Smooth muscle cell (in vitro differentiated cells): Measurements from ENCODE around the gene UBAC1. TPM values are rescaled to one million over a fixed set of nuclear protein-coding genes. Genes with fewer than 3 reads are reported as not detected.

Experiments
- DNase-seq: peaks from one replicate; lab custom pipeline; 2025; ENCODE audit not compliant: unreplicated experiment; lab: John Stamatoyannopoulos, UW
- H2AFZ ChIP-seq: fragments of 200-600 bp; sonication (generic); 2 replicates; pipeline ENCODE4 v1.6.0; 2016; ENCODE audit warnings: antibody characterized with exemption, low read depth, mild to moderate bottlenecking
- H3F3A ChIP-seq: fragments of 200-600 bp; sonication (generic); 2 replicates; pipeline ENCODE4 v1.6.0; 2017; ENCODE audit warnings: antibody characterized with exemption, low read depth
- H3K27ac ChIP-seq: fragments of 200-600 bp; sonication (generic); 2 replicates; pipeline ENCODE4 v1.5.1; 2016; ENCODE audit warnings: low read depth, mild to moderate bottlenecking
- H3K27me3 ChIP-seq: fragments of 200-600 bp; sonication (generic); 2 replicates; pipeline ENCODE4 v1.6.1; 2016; ENCODE audit warnings: low read depth, mild to moderate bottlenecking
- H3K36me3 ChIP-seq: fragments of 200-600 bp; sonication (generic); 2 replicates; pipeline ENCODE4 v1.5.1; 2016; ENCODE audit warnings: low read depth
- H3K4me1 ChIP-seq: fragments of 200-600 bp; sonication (generic); 2 replicates; pipeline ENCODE4 v1.5.1; 2016; ENCODE audit warnings: low read depth
- H3K4me2 ChIP-seq: fragments of 200-600 bp; sonication (generic); 2 replicates; pipeline ENCODE4 v1.6.0; 2016; ENCODE audit warnings: mild to moderate bottlenecking
- H3K4me3 ChIP-seq: fragments of 200-600 bp; sonication (generic); 2 replicates; pipeline ENCODE4 v1.5.1; 2016; ENCODE audit warnings: mild to moderate bottlenecking
- H3K79me2 ChIP-seq: fragments of 200-600 bp; sonication (generic); 2 replicates; pipeline ENCODE4 v1.6.0; 2016; ENCODE audit warnings: low read depth, mild to moderate bottlenecking
- H3K9ac ChIP-seq: fragments of 200-600 bp; sonication (generic); 2 replicates; pipeline ENCODE4 v1.6.0; 2016; ENCODE audit warnings: low read depth
- H3K9me3 ChIP-seq: fragments of 200-600 bp; sonication (generic); replicated peaks from 2 replicates; pipeline ENCODE4 v1.5.1; 2016; ENCODE audit warnings: low read depth
- H4K20me1 ChIP-seq: fragments of 200-600 bp; sonication (generic); 2 replicates; pipeline ENCODE4 v1.6.0; 2016; ENCODE audit warnings: low read depth
- WGBS: methylation state at CpG from one replicate; pipeline ENCODE4 v1.1.7; 2016; ENCODE audit warnings: low lambda C conversion rate; 5-methylcytosine and 5-hydroxymethylcytosine counted together
- polyA plus RNA-seq: library from polyadenylated mRNA; unstranded; fragments of >200 nt; fragmentation: Nextera tagmentation; extraction: Ambion mirVana; gene quantifications from 2 replicates; pipeline ENCODE4 v1.2.1, GENCODE V29; 2016
- total RNA-seq: library from RNA; depleted of rRNA; stranded (reverse); fragments of >200 nt; gene quantifications from 2 replicates; pipeline ENCODE4 v1.2.3, GENCODE V29; 2014
- TF ChIP-seq, protein P1 (sequence below): fragments of 200-600 bp; sonication (generic); IDR thresholded peaks from 2 replicates; pipeline ENCODE4 v1.5.1; 2017; ENCODE audit warnings: borderline replicate concordance, mild to moderate bottlenecking, antibody characterized with exemption; ENCODE audit not compliant: insufficient read depth, poor library complexity, severe bottlenecking

UBAC1 gene
- total and polyA plus RNA-seq, 2 experiments from 2014 or later: 35.3 to 43.5 TPM

GRCh38 chr9:135989722-135990467 lies 28.7 kb upstream of the UBAC1 start:
- no peak overlapping the region for H2AFZ ChIP-seq
- H3K27me3 ChIP-seq: no peaks in the 10 kb centered on the region
- no peak for DNase-seq
- peaks cover 37% of the 10 kb centered on the region for H3K4me1 ChIP-seq
- H3F3A ChIP-seq: peaks cover 6% of the 10 kb centered on the region
- H4K20me1 ChIP-seq: no peaks in the 10 kb centered on the region
- 93% methylated on average over 29 of the region's 36 CpGs for WGBS
- no peak overlapping the region for H3K27ac ChIP-seq
- H3K4me2 ChIP-seq: no peak overlapping the region
- no peaks in the 10 kb centered on the region for H3K79me2 ChIP-seq
- no peak overlapping the region for H3K9ac ChIP-seq
- H3K9me3 ChIP-seq: no peaks in the 10 kb centered on the region
- no peak overlapping the region for H3K4me3 ChIP-seq
- TF ChIP-seq, protein P1, sequence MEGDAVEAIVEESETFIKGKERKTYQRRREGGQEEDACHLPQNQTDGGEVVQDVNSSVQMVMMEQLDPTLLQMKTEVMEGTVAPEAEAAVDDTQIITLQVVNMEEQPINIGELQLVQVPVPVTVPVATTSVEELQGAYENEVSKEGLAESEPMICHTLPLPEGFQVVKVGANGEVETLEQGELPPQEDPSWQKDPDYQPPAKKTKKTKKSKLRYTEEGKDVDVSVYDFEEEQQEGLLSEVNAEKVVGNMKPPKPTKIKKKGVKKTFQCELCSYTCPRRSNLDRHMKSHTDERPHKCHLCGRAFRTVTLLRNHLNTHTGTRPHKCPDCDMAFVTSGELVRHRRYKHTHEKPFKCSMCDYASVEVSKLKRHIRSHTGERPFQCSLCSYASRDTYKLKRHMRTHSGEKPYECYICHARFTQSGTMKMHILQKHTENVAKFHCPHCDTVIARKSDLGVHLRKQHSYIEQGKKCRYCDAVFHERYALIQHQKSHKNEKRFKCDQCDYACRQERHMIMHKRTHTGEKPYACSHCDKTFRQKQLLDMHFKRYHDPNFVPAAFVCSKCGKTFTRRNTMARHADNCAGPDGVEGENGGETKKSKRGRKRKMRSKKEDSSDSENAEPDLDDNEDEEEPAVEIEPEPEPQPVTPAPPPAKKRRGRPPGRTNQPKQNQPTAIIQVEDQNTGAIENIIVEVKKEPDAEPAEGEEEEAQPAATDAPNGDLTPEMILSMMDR: no peak
- no peaks in the 10 kb centered on the region for H3K36me3 ChIP-seq

DNA sequence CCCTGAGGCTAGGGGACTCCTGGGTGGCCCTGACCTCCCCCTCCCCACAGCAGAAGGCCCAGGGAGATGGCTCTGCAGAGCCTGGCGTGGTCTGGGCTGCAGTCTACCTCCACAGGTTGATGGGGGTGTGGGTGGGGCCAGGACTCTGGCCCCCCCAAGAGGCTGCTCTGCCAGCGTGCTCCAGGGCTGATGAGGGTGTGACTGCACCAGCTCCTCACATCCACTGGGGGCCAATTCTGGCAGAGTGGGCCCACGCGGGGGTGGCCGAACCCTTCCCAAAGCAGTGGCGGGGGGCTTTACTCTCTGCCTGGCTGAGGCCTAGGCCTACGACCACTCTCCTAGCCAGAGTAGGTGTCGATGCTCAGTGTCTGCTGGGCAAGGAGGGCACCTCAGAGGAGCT lies 28.0 kb upstream of the UBAC1 start:
- Histone ChIP-seq H3K9ac (no peak overlapping the region), H2AFZ (no peak overlapping the region), H3K27ac (no peak overlapping the region), H3K9me3 (no peaks in the 10 kb centered on the region), H3K4me2 (no peak overlapping the region), H3K36me3 (no peaks in the 10 kb centered on the region), H4K20me1 (no peaks in the 10 kb centered on the region), H3K4me1 (peaks cover 33% of the 10 kb centered on the region), H3K27me3 (no peaks in the 10 kb centered on the region), H3K79me2 (no peaks in the 10 kb centered on the region), H3K4me3 (no peak overlapping the region), H3F3A (peaks cover 6% of the 10 kb centered on the region)
- TF ChIP-seq, protein P1: no peak
- DNase-seq: no peak
- 91% methylated on average over 8 of the region's 8 CpGs for WGBS

DNA sequence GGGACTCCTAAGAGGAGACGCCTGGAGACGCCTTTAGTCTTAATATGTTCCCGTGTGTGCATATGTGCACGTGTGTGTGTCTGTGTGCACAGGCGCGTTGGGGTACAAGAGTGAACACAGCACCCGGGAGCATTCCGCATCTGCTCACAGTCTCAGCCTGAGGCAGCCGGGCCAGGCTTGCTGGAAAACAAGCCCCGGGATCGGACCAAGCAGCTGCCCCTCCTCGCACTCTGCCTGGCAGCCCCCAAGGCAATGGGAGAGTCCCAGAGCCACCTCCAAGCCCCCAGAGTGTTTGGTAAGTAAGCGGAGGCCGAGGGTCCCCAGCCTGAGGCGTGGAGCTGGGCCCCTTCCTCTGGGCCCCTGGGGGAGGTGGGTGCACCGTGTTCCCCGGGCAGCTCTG lies 27.3 kb upstream of the UBAC1 start:
- no peak for DNase-seq
- 98% methylated on average over 17 of the region's 17 CpGs for WGBS
- Histone ChIP-seq H3K9me3 (no peaks in the 10 kb centered on the region), H3K4me1 (peaks cover 27% of the 10 kb centered on the region), H3K9ac (no peak overlapping the region), H3K36me3 (no peaks in the 10 kb centered on the region), H3K4me2 (no peak overlapping the region), H4K20me1 (no peaks in the 10 kb centered on the region), H3K79me2 (no peaks in the 10 kb centered on the region), H3F3A (peaks cover 11% of the 10 kb centered on the region), H3K4me3 (no peak overlapping the region), H3K27me3 (no peaks in the 10 kb centered on the region), H3K27ac (no peak overlapping the region), H2AFZ (no peak overlapping the region)
- TF ChIP-seq, protein P1: no peak

DNA sequence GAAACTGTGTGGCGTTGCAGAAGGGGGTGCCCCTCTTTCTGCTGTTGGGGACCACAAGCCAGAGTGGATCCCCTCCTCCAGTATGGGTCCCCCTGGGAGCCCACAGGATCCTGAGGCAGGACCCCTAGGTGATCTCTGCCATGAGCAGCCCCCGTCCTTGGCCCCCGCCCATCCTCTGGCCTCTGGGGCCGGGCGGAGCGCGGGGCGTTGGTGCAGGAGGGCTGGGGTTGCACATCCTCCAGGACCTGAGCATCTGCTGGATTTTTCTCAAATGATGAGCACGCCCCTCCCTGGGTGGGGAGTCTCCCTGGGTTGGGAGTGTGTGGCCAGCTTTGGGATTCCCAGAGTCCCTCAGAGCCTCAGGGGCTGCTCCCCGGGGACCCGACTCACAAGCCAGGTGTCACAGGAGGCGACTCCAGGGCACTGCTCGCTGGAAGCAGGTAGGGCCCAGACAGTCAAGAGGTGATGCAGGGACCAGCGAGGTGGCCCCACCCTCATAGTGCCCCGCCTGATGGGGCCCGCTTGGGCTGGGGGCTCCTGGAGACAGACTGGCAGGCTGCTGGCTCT lies 26.7 kb upstream of the UBAC1 start:
- Histone ChIP-seq H3F3A (peaks cover 11% of the 10 kb centered on the region), H3K27me3 (no peaks in the 10 kb centered on the region), H3K9ac (no peak overlapping the region), H3K4me1 (peaks cover 21% of the 10 kb centered on the region), H3K9me3 (no peaks in the 10 kb centered on the region), H3K4me2 (no peak overlapping the region), H3K27ac (no peak overlapping the region), H3K36me3 (no peaks in the 10 kb centered on the region), H2AFZ (no peak overlapping the region), H4K20me1 (no peaks in the 10 kb centered on the region), H3K4me3 (no peak overlapping the region), H3K79me2 (no peaks in the 10 kb centered on the region)
- TF ChIP-seq, protein P1: no peak
- no peak for DNase-seq
- WGBS: over 99% methylated on average over 16 of the region's 16 CpGs
